HEK293T (cell line): ENCODE measurements around the gene PTCD2.

Source experiments
- CTCF ChIA-PET: fragments of 350-600 bp; formaldehyde crosslinking; extraction: SDS; loops from one replicate; lab custom pipeline; 2021; ENCODE audit warnings: antibody characterized with exemption, inconsistent platforms; lab: Yijun Ruan, JAX
- POLR2A ChIA-PET: fragments of 350-600 bp; formaldehyde crosslinking; extraction: SDS; loops from one replicate; lab custom pipeline; 2020; ENCODE audit warnings: antibody characterized with exemption, inconsistent platforms; lab: Yijun Ruan, JAX
- DNase-seq: peaks from one replicate; pipeline ENCODE4 v3.0.0; 2012; ENCODE audit warnings: mixed read lengths; ENCODE audit errors: extremely low spot score
- ARNT ChIP-seq: fragments of 450-650 bp; IDR thresholded peaks from 2 replicates; pipeline ENCODE4 v1.6.1; 2017; ENCODE audit warnings: mild to moderate bottlenecking
- BHLHE40 ChIP-seq: fragments of 450-650 bp; IDR thresholded peaks from 2 replicates; pipeline ENCODE4 v1.6.1; 2016; ENCODE audit warnings: mild to moderate bottlenecking, moderate library complexity, borderline replicate concordance
- CTBP1 ChIP-seq: fragments of 450-650 bp; IDR thresholded peaks from 2 replicates; pipeline ENCODE4 v1.6.1; 2016; ENCODE audit warnings: borderline replicate concordance
- ELF4 ChIP-seq: fragments of 450-650 bp; IDR thresholded peaks from 2 replicates; pipeline ENCODE4 v1.6.1; 2017; ENCODE audit warnings: antibody characterized with exemption
- FOXA1 ChIP-seq: fragments of 450-650 bp; IDR thresholded peaks from 2 replicates; pipeline ENCODE4 v1.6.1; 2016; ENCODE audit warnings: mild to moderate bottlenecking
- FOXK2 ChIP-seq: fragments of 450-650 bp; IDR thresholded peaks from 2 replicates; pipeline ENCODE4 v1.6.1; 2016; ENCODE audit warnings: mild to moderate bottlenecking
- FOXM1 ChIP-seq: fragments of 450-650 bp; IDR thresholded peaks from 2 replicates; pipeline ENCODE4 v1.6.1; 2017; ENCODE audit warnings: mild to moderate bottlenecking, borderline replicate concordance
- HDGF ChIP-seq: fragments of 450-650 bp; IDR thresholded peaks from 2 replicates; pipeline ENCODE4 v1.6.1; 2017; ENCODE audit warnings: antibody characterized with exemption, borderline replicate concordance
- L3MBTL2 ChIP-seq: fragments of 450-650 bp; conservative IDR thresholded peaks from 2 replicates; pipeline ENCODE4 v1.6.1; 2016; ENCODE audit warnings: mild to moderate bottlenecking
- LEF1 ChIP-seq: fragments of 450-650 bp; IDR thresholded peaks from 2 replicates; pipeline ENCODE4 v1.6.1; 2017; ENCODE audit warnings: mild to moderate bottlenecking, borderline replicate concordance
- NFRKB ChIP-seq: fragments of 450-650 bp; IDR thresholded peaks from 2 replicates; pipeline ENCODE4 v1.6.1; 2016; ENCODE audit warnings: mild to moderate bottlenecking, moderate library complexity
- SP1 ChIP-seq: fragments of 450-650 bp; IDR thresholded peaks from 2 replicates; pipeline ENCODE4 v1.6.1; 2017
- SUZ12 ChIP-seq: fragments of 450-650 bp; IDR thresholded peaks from 2 replicates; pipeline ENCODE4 v1.6.1; 2016; ENCODE audit warnings: mild to moderate bottlenecking
- TARDBP ChIP-seq: fragments of 450-650 bp; IDR thresholded peaks from 2 replicates; pipeline ENCODE4 v1.6.1; 2016
- ZNF384 ChIP-seq: fragments of 450-650 bp; IDR thresholded peaks from 2 replicates; pipeline ENCODE4 v1.6.1; 2016
- TF ChIP-seq, protein P1 (sequence below): fragments of 450-650 bp; IDR thresholded peaks from 2 replicates; pipeline ENCODE4 v1.6.1; 2016

Gene PTCD2

DNA sequence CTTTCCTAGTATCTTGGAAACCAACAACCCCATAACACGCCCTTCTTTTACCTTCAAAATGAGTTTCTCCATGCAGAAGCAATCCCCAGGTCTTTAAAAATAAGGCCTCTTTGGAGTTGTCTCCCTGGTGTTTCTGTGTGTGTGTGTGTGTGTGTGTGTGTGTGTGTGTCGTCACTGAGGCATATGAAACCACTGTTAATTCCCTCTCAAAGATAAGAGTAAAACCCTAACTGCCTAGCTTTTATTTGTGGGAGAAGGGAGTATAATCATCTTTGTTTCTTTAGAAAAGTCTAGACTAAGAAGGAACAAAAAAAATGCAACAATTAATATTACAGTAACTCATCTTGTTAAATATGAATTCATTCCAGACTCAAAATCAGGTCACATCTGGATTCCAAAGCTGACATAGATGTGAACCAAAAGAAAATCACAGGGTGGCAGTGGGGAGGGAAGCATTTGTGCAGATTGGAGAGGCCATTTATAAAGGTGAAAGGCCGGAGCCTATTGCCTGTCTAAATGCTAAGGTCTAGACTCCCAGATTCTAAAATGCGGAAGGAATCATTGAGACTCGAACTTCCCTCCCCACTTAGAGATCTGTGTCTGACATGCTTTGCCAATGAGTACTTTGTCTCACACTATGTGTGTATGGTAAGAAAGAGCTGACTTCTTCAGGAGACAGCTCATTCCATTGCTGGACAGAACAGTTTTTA, 95.6 kb downstream of the PTCD2 start:
- CTCF ChIA-PET = no interaction called here
- no peak for TF ChIP-seq L3MBTL2
- TF ChIP-seq LEF1 = no peak
- no peak for TF ChIP-seq TARDBP
- no peak for TF ChIP-seq ZNF384
- TF ChIP-seq FOXA1 = no peak
- no peak for TF ChIP-seq FOXM1
- TF ChIP-seq FOXK2 = no peak
- TF ChIP-seq SP1 = no peak
- no peak for TF ChIP-seq BHLHE40
- no peak for TF ChIP-seq HDGF
- TF ChIP-seq, protein P1, sequence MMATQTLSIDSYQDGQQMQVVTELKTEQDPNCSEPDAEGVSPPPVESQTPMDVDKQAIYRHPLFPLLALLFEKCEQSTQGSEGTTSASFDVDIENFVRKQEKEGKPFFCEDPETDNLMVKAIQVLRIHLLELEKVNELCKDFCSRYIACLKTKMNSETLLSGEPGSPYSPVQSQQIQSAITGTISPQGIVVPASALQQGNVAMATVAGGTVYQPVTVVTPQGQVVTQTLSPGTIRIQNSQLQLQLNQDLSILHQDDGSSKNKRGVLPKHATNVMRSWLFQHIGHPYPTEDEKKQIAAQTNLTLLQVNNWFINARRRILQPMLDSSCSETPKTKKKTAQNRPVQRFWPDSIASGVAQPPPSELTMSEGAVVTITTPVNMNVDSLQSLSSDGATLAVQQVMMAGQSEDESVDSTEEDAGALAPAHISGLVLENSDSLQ = no peak
- no peak for TF ChIP-seq ELF4
- TF ChIP-seq NFRKB = no peak
- no peak for TF ChIP-seq ARNT
- TF ChIP-seq CTBP1 = no peak
- no peak for TF ChIP-seq SUZ12
- DNase-seq = no peak
- POLR2A ChIA-PET = no interaction called here

DNA sequence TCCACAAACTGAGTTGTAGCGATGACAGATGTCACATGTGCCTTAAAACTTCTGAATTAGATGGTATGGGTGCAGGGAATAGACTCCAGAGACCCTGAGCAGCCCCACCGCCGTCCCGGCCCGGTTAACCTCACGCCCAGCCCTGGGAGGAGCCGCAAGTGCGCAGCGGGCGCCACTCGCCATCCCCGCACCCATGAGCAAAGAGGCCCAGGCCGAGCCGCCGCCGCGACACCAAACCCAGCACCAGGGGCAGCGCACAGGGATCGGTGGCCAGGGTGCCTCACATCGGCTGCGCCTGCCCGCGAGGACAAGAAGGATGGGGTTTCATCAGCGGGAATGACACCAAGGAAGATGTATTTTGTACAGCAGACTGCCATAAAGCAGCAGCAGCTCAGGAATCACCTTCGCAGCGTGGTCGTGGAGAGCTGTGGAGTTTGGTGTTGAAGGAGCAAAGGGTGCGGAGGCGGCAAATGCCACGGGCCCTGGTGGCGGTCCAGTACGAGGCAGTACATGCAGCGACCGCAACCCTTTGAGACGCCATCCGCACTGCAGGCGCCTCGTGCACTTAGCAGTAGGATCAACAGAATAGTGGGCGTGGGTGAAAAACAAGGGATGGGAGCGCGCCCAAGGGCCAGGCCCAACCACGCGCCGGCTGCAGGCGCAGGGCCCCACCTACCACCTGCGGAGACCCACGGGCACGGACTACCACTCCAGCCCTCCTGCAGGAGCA, 97.3 kb downstream of the PTCD2 start:
- DNase-seq = no peak
- ChIA-PET POLR2A (no interaction called here), CTCF (no interaction called here)
- no peak for TF ChIP-seq FOXA1
- TF ChIP-seq ELF4 = no peak
- no peak for TF ChIP-seq SUZ12
- no peak for TF ChIP-seq HDGF
- no peak for TF ChIP-seq CTBP1
- TF ChIP-seq TARDBP = no peak
- no peak for TF ChIP-seq FOXM1
- TF ChIP-seq BHLHE40 = no peak
- no peak for TF ChIP-seq ZNF384
- TF ChIP-seq FOXK2 = no peak
- TF ChIP-seq SP1 = no peak
